HepG2 (cell line): Measurements from ENCODE around the gene CKAP2L. TPM values are rescaled to one million over a fixed set of nuclear protein-coding genes. Genes with fewer than 3 reads are reported as not detected.

Experiments
- ATAC-seq: fragments of 200-7000 bp; cut with Tn5 transposase; 3 replicates; pipeline ENCODE4 v1.9.1; 2020; ENCODE audit warnings: mild to moderate bottlenecking, moderate library complexity
- BruUV-seq: library from RNA; stranded (reverse); fragments of 400-500 nt; replicated peaks from 2 replicates; lab custom pipeline; 2021; lab: Mats Ljungman, UMichigan
- CTCF ChIA-PET: fragments of 300-600 bp; formaldehyde crosslinking; extraction: SDS; loops from one replicate; lab custom pipeline; 2021; ENCODE audit warnings: low total read pairs, inconsistent platforms, low intra/inter-chr PET ratio; lab: Yijun Ruan, JAX
- POLR2A ChIA-PET: fragments of 350-600 bp; sonication (Branson Sonifier 250); formaldehyde crosslinking; loops from one replicate; lab custom pipeline; 2020; ENCODE audit warnings: antibody characterized with exemption, inconsistent platforms; lab: Yijun Ruan, JAX
- DNase-seq: peaks from one replicate; pipeline ENCODE4 v3.0.0-alpha.2; 2015; ENCODE audit warnings: low spot score
- FAIRE-seq: peaks from 3 replicates; lab custom pipeline; 2011; peaks lifted over from hg19 to GRCh38; lab: Jason Lieb, UNC
- H2AFZ ChIP-seq: one replicate; pipeline ENCODE4 v1.6.1; 2011; ENCODE audit warnings: low read length, inconsistent platforms
- H3K27ac ChIP-seq: fragments of 300-600 bp; 3 replicates; pipeline ENCODE4 v1.8.0; 2011; ENCODE audit warnings: mixed run types, mild to moderate bottlenecking, mixed read lengths, low read length, inconsistent platforms; ENCODE audit not compliant: insufficient read depth; ENCODE audit errors: extremely low read length
- H3K27me3 ChIP-seq, 2 experiments: fragments of 200-600 bp in 1 of 2; 2 replicates in 1 of 2; 3 replicates in 1 of 2; pipeline versions ENCODE4 v1.6.0 to v1.8.0; 2011; ENCODE audit warnings: low read length in 2 of 2, mild to moderate bottlenecking in 2 of 2, moderate library complexity in 2 of 2, inconsistent platforms in 1 of 2; ENCODE audit not compliant: insufficient read depth in 2 of 2, control insufficient read depth in 1 of 2
- H3K36me3 ChIP-seq, 2 experiments: fragments of 200-600 bp in 1 of 2; replicated peaks in 1 of 2; 2 replicates in 1 of 2; 3 replicates in 1 of 2; pipeline versions ENCODE4 v1.5.1 to v1.8.0; 2011; ENCODE audit warnings: low read length in 2 of 2, inconsistent platforms in 1 of 2; ENCODE audit not compliant: insufficient read depth in 2 of 2, control insufficient read depth in 1 of 2
- H3K4me1 ChIP-seq: 2 replicates; pipeline ENCODE4 v1.5.1; 2012; ENCODE audit warnings: low read length, inconsistent platforms; ENCODE audit not compliant: insufficient read depth
- H3K4me2 ChIP-seq: 2 replicates; pipeline ENCODE4 v1.6.0; 2011; ENCODE audit warnings: low read depth, low read length, inconsistent platforms
- H3K4me3 ChIP-seq, 3 experiments: fragments of 200-600 bp in 1 of 3; sonication (generic), shearing (Covaris generic) in 1 of 3; replicated peaks in 1 of 3; 2 replicates each; pipeline ENCODE4 v1.5.1; 2011 to 2016; ENCODE audit warnings: low read length in 3 of 3, inconsistent platforms in 2 of 3, low read depth in 2 of 3, mild to moderate bottlenecking in 2 of 3, control low read depth in 1 of 3, mixed read lengths in 1 of 3; ENCODE audit not compliant: insufficient read depth in 1 of 3
- H3K79me2 ChIP-seq: one replicate; pipeline ENCODE4 v1.6.1; 2011; ENCODE audit warnings: low read length, inconsistent platforms; ENCODE audit not compliant: insufficient read depth
- H3K9ac ChIP-seq: 2 replicates; pipeline ENCODE4 v1.6.0; 2011; ENCODE audit warnings: mild to moderate bottlenecking, low read depth, low read length, inconsistent platforms; ENCODE audit not compliant: insufficient read depth
- H3K9me3 ChIP-seq: 2 replicates; pipeline ENCODE4 v1.5.1; 2012; ENCODE audit warnings: mild to moderate bottlenecking, low read length
- H4K20me1 ChIP-seq: 2 replicates; pipeline ENCODE4 v1.6.0; 2011; ENCODE audit warnings: inconsistent platforms, mild to moderate bottlenecking, low read length, moderate library complexity; ENCODE audit not compliant: insufficient read depth
- AGO1 ChIP-seq: fragments of 200-400 bp; formaldehyde crosslinking; IDR thresholded peaks from 2 replicates; pipeline ENCODE4 v1.6.1; 2017; ENCODE audit warnings: mild to moderate bottlenecking, low read depth, low read length, moderate library complexity; ENCODE audit not compliant: poor library complexity, severe bottlenecking
- AKAP8 ChIP-seq: sonication (generic); formaldehyde crosslinking; IDR thresholded peaks from 2 replicates; pipeline ENCODE4 v1.5.1; 2020; ENCODE audit warnings: mild to moderate bottlenecking, missing genetic modification reagents
- FOSL2 ChIP-seq: sonication (generic); formaldehyde crosslinking; IDR thresholded peaks from 2 replicates; pipeline ENCODE4 v1.4.0; 2020; ENCODE audit warnings: missing genetic modification reagents
- JDP2 ChIP-seq: sonication (generic); formaldehyde crosslinking; IDR thresholded peaks from 2 replicates; pipeline ENCODE4 v1.8.1; 2022; ENCODE audit warnings: missing genetic modification reagents, borderline replicate concordance
- NR2F6 ChIP-seq, 2 experiments: IDR thresholded peaks; 2 replicates each; pipeline ENCODE4 v1.6.1; 2016; ENCODE audit warnings: antibody characterized with exemption in 1 of 2, mild to moderate bottlenecking in 1 of 2
- PPARG ChIP-seq: conservative IDR thresholded peaks from 2 replicates; pipeline ENCODE4 v1.6.1; 2016; ENCODE audit warnings: missing biosample characterization, missing genetic modification reagents
- YEATS4 ChIP-seq: sonication (generic); formaldehyde crosslinking; IDR thresholded peaks from 2 replicates; pipeline ENCODE4 v1.4.0; 2020; ENCODE audit warnings: missing genetic modification reagents, borderline replicate concordance
- ZBTB7B ChIP-seq: sonication (generic); formaldehyde crosslinking; IDR thresholded peaks from 2 replicates; pipeline ENCODE4 v1.4.0; 2020; ENCODE audit warnings: missing genetic modification reagents
- ZEB1 ChIP-seq: IDR thresholded peaks from 2 replicates; pipeline ENCODE4 v1.6.1; 2012; ENCODE audit warnings: mild to moderate bottlenecking, low read depth, inconsistent platforms; ENCODE audit not compliant: insufficient replicate concordance
- ZNF292 ChIP-seq: sonication (generic); formaldehyde crosslinking; IDR thresholded peaks from 2 replicates; pipeline ENCODE4 v1.8.1; 2022; ENCODE audit warnings: mild to moderate bottlenecking, low read depth, missing genetic modification reagents, borderline replicate concordance
- ZNF44 ChIP-seq: sonication (generic); formaldehyde crosslinking; IDR thresholded peaks from 2 replicates; pipeline ENCODE4 v1.5.1; 2020; ENCODE audit warnings: mild to moderate bottlenecking, missing genetic modification reagents
- ZSCAN21 ChIP-seq: sonication (generic); formaldehyde crosslinking; IDR thresholded peaks from 2 replicates; pipeline ENCODE4 v1.8.0; 2022; ENCODE audit warnings: mild to moderate bottlenecking, missing genetic modification reagents, moderate library complexity, borderline replicate concordance
- ZXDC ChIP-seq: sonication (generic); formaldehyde crosslinking; IDR thresholded peaks from 2 replicates; pipeline ENCODE4 v1.5.0; 2020; ENCODE audit warnings: mild to moderate bottlenecking, missing genetic modification reagents
- WGBS: methylation state at CpG from one replicate; pipeline ENCODE4 v1.1.6; 2017; ENCODE audit warnings: low lambda C conversion rate; 5-methylcytosine and 5-hydroxymethylcytosine counted together
- in situ Hi-C: cut with HindIII; loops from 2 replicates; pipeline ENCODE4 v1.10.0; 2017; ENCODE audit warnings: low pct_unique_long_range_greater_than_20kb; ENCODE audit not compliant: extremely low pct_ligation_motif_present
- intact Hi-C: fragments of 100-400 bp; cut with micrococcal nuclease; formaldehyde crosslinking; loops from one replicate; pipeline ENCODE4 v1.10.0; 2022; ENCODE audit not compliant: unreplicated experiment
- polyA plus RNA-seq, 8 experiments: library from polyadenylated mRNA; depleted of rRNA in 3 of 8; stranded (reverse) in 7 of 8; unstranded in 1 of 8; fragments of >200 nt; fragmentation: Illumina TruSeq in 4 of 8; extraction: Trizol in 4 of 8; gene quantifications; 2 replicates each; pipeline versions ENCODE4 v1.2.1 to v1.2.3, GENCODE V29; 2011 to 2016; ENCODE audit warnings: low read depth in 4 of 8, missing spikeins in 1 of 8, mixed read lengths in 1 of 8; ENCODE audit not compliant: insufficient read depth in 1 of 8
- total RNA-seq, 5 experiments: library from RNA; depleted of rRNA; stranded (reverse); fragments of >200 nt; fragmentation: Illumina TruSeq; extraction: Trizol; gene quantifications; 2 replicates each; pipeline ENCODE4 v1.2.3, GENCODE V29; 2016; ENCODE audit warnings: low read depth in 1 of 5
- TF ChIP-seq, protein P1 (sequence below): sonication (generic); formaldehyde crosslinking; IDR thresholded peaks from 2 replicates; pipeline ENCODE4 v1.5.0; 2020; ENCODE audit warnings: missing genetic modification reagents

CKAP2L gene
- total and polyA plus RNA-seq, 2 of the 13 experiments (the other 11 are each of a cell fraction or from before 2014, with no cell fraction given): 7.1 to 9.5 TPM

- DNase-seq (no peak), ATAC-seq (no peak), FAIRE-seq (no peak)
- Histone ChIP-seq H2AFZ (no peak overlapping the region), H3K27me3 (no peaks in the 10 kb centered on the region), H3K27ac (no peak overlapping the region), H3K36me3 (no peaks in the 10 kb centered on the region), H3K9ac (no peak overlapping the region), H3K4me2 (no peak overlapping the region), H3K4me1 (peaks cover 31% of the 10 kb centered on the region), H3K79me2 (no peaks in the 10 kb centered on the region), H3K9me3 (no peaks in the 10 kb centered on the region), H4K20me1 (no peaks in the 10 kb centered on the region), H3K4me3 (no peak overlapping the region)
- intact Hi-C loops: no loop called here
- ChIA-PET CTCF (no interaction called here), POLR2A (no interaction called here)
- in situ Hi-C loops: no loop called here
- BruUV-seq: no TSS peak
- WGBS: 93% methylated on average over 3 of the region's 3 CpGs
- TF ChIP-seq PPARG (CRISPR knock-in tag): no peak
- TF ChIP-seq ZSCAN21 (CRISPR knock-in tag): no peak
- no peak for TF ChIP-seq ZXDC (CRISPR knock-in tag)
- no peak for TF ChIP-seq AKAP8 (CRISPR knock-in tag)
- TF ChIP-seq ZBTB7B (CRISPR knock-in tag): no peak
- TF ChIP-seq AGO1: no peak
- no peak for TF ChIP-seq ZNF44 (CRISPR knock-in tag)
- TF ChIP-seq YEATS4 (CRISPR knock-in tag): no peak
- TF ChIP-seq NR2F6 (IDR thresholded peaks at IDR 0.05): no peak
- TF ChIP-seq NR2F6 (CRISPR knock-in tag; IDR thresholded peaks at IDR 0.05): no peak
- no peak for TF ChIP-seq FOSL2 (CRISPR knock-in tag)
- TF ChIP-seq, protein P1, sequence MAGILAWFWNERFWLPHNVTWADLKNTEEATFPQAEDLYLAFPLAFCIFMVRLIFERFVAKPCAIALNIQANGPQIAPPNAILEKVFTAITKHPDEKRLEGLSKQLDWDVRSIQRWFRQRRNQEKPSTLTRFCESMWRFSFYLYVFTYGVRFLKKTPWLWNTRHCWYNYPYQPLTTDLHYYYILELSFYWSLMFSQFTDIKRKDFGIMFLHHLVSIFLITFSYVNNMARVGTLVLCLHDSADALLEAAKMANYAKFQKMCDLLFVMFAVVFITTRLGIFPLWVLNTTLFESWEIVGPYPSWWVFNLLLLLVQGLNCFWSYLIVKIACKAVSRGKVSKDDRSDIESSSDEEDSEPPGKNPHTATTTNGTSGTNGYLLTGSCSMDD (CRISPR knock-in tag): no peak
- no peak for TF ChIP-seq JDP2 (CRISPR knock-in tag)
- no peak for TF ChIP-seq ZEB1
- no peak for TF ChIP-seq ZNF292 (CRISPR knock-in tag)
These were observed 24.2 kb upstream of the CKAP2L start for GRCh38 chr2:112788653-112789052.
